SW480 (cell line): ENCODE results near the gene MLX.

ENCODE experiments used
- DNase-seq: peaks from one replicate; pipeline ENCODE4 v3.0.0-alpha.2; 2016; ENCODE audit warnings: low spot score

Gene MLX, protein sequence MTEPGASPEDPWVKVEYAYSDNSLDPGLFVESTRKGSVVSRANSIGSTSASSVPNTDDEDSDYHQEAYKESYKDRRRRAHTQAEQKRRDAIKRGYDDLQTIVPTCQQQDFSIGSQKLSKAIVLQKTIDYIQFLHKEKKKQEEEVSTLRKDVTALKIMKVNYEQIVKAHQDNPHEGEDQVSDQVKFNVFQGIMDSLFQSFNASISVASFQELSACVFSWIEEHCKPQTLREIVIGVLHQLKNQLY

DNA sequence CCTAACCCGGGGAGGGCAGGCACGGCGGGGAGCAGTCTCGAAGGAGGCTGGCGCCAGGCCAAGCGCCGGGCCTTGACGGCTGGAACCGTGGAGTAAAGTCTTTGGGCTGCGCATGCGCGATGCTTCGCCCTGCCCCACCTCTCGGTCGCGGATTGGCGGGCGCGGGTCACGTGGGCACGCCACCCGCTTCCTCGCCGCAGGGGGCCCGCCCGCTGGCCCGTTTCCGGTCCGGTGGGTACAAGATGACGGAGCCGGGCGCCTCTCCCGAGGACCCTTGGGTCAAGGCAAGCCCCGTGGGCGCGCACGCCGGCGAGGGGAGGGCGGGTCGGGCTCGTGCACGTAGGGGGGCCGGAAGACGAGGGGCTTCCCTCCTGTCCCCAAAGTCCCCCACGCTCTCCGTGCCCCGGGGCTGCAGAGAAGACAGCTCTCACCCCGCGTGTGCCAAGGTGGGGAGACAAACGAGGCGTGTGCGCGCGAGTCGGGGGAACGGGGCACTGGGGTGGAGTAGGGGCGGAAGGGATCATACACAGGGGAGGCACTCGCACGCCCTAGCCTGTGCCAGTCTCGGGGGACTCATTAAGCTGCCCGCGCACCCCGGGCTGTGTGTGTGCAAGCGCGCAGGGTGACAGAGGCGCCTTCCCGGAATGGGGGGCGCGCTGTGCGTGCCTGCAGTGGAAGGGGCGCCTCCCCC lies at the start of gene MLX:
Gene MLX, plus strand, starts transcription at position 218 of the 691 bp plus-strand sequence. Its CDS starts 25 bp downstream, at position 243.
- peak; percentile 81 for DNase-seq

DNA sequence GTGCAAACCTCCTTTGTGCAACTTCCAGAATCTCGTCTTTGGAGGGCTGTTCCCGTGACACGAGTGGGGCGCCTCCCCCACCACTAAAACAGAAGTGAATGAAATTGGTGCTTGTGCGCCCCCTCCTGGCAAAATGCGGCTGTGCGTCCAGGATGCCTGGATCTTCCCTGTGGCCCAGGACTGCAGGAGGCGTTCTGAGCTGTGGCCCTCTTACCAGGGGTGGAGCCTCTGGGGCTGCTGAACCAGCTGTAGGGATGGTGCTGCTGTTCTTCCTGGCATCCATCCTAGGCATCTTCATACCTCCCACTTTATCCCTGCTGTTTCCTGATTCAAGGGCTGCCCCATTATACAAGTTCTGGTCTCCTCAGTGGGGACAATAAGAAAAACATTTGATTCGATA lies 49.4 kb upstream of the MLX start:
- peak; percentile 72 for DNase-seq

DNA sequence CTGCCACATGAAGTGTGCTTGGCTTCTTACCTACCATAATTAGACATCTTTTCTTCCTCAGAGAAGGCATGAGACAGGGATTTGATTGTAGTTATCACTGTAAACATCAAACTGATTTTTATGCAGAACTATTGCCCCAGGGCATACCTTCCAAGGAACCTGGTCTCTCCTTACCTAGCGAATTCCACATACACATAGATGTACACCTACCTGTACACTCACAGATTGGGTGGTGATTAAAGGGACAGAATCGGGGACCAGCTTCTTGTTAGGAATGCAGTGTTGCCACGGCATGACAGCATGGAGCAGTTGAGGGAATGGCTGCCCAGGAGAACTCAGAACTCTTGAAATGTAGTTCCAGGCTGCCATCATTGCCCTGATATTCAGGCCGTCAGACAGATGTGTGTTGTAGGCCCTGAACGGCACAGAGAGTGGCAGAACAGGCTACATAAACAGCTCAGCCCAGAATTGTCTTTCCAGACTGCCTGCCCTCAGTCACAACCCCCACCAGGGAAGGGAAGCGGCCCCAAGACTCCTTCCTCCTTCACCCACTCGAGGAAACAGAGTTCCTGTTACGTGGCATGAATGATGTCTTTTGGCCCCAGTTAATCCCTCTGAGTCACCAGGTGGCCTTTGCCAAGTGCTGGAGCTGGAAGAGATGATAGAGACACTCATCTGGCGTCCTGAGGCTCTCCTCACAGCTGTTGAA lies 48.7 kb upstream of the MLX start:
- DNase-seq = peak; percentile 58

DNA sequence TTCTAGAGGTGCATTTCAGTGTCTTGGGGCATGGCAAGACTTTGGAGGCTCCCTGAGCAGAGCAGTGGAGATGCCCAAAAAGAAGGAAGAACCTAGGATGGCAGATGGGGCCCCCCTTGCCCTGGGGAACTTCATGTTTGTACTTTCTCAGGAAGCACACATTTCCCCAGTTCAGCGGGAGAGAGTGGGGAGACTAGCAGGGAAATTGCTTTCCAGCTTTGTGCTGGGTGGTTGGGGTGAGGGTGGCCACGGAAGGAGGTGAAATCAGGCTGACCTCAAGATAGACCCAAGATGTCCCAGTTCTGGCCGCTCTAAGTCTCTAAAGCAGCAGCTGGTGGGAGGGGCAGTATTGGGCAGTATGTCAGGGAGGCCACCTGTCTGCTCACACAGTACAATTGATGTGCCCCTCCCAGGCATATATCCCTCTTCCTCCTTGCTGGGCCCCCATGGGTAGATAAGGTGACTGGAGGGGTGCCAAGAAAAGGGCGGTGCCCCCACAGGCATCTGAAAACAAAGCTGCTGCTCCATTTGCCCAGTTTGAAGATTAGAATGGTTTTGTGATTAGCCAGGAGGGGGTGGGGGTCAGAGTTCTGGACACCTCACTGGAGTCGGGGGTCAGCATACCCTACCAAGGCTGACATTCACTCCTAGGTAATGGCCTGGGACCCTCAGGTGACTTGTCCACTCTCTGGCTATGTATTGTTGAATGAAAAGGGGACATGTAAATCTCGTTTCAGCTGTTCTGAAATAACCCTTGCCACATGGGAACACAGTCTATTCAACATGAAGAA lies 48.0 kb upstream of the MLX start:
- DNase-seq = peak; percentile 64

DNA sequence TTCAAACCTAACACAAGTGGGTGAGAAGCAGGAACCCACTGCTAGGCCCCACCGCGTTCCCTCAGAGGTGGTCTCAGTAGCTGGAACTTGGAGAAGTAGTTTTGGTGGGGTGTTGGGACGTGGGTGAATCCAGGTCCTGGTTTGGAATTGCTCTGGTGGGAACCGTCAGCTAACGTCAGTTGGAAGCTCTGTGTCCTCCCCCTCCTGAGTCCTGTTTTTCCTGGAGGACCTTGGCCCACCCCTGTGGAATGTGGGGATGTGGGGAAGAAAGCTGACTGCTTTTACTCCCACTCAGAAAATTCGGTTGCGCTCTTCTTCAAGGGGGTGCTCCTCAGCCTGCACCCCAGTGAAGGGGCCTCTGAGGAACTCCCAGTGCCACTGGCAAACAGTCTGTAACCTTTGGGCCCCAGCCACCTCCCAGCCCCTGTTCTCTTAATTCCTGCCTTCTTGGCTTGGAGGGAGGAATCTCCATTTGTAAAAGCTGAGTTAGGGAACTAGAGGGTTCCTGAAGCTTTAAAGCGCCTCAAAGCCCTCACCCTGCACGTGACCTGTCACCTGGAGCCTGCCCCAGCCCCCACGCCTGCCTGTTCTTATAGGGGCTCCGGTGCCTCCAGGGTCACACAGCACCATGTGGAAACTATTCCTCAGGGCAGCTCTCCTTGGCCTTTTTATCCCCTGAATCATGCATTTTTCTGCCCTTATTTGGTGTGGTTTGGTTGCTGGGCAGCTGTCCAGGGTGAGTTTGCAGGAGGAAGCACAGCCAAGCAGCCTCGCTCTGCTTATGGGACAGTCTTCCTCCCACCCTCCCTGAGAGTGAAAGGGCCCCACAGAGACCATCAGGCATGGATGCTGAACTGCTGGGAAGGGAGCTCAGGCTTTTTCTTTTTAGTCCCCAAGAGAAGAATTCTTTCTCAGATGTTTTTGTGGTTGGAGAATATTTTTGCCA lies 47.1 kb upstream of the MLX start:
- DNase-seq = peak; percentile 71

DNA sequence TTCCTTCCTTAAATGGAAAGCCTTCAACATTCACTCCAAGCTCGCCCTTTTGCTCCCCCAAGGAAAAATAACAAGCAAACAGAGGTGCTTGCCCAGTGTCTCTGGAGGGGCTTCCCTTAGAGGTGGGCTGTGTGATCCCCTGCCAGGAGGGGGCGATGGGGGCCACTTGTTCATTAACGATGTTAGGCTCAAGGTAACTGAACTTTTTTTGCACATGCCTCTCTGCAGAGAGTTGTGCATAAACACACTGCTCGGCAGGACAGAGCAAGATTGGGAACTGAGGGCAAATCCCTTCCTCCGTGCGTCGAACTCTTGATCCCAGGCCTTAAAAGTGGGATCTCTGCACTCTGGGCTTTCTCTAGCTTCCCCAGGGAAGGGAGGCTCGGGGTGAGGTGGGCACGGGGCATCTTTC lies 46.4 kb upstream of the MLX start:
- no peak for DNase-seq

DNA sequence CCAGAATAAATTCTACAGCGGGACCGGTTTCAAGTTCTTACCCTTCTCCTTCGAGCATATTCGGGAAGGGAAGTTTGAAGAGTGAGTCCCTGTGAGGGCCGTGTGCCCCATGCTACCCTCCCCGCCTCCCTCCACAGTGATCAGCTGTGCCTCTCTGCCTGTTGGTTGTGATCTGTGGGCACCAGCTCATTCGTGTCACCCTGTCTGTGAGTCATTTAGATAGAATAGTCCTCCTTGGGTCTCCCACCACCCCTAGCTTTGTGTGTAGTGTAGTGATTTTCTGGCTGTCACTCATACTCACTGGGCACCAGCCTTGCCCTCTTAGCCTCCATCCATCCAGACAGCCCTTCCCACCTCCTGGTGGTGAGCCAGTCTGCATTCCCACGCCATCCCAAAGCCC lies 45.9 kb upstream of the MLX start:
- DNase-seq = no peak

DNA sequence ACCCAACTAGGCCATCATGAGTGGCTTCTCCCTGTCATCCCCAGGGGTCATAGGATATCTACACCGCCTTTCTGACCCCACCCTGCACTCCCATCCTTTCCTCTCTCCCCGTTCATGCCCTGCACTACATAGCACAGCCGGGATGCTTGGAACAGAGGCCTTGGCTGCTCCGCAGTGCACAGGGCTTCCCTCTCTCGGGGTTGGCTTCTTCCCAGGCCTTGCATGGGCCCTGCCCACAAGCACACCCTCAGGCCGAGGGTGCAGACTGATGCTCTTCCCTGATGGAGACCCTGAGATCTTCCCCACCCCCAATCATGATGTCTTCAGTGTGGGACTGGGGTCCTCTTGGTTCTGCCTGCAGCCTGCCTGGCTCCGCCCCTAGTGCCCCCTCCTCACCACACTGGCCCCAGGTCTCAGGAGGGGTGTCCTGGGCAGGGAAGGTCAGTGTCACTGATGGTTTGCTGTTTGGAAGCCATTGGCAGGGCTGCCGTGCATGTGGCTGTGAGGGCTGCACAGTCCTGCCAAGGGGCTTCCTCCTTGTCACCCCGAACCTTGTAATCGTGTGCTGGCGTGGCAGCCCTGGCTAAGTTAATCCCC lies 45.1 kb upstream of the MLX start:
- no peak for DNase-seq

DNA sequence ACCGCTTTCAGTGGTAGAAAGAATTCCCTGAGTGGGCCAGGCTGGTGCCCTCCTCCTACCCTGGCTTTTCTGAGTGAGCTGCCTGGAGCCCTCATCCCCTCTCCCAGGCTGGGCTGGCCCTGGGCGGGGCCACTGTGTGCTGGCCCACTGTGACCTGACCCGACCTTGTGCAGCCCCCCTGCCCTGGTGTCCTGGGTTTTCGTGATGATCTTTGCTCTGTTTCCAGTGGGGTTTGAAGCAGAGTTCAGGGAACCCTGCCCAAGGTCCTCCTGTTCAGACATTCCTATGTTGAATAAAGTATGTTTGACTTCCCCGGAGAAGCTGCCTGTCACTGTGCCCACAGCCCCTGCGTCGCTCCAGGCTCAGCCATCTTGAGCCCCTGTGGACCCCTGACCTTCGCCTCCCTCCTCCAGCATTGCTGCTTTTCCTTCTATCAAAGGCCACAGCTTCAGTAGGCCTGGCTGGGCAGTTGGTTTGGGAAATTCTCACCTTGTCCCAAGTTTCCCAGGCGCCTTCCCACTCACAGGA lies 44.6 kb upstream of the MLX start:
- DNase-seq = no peak

DNA sequence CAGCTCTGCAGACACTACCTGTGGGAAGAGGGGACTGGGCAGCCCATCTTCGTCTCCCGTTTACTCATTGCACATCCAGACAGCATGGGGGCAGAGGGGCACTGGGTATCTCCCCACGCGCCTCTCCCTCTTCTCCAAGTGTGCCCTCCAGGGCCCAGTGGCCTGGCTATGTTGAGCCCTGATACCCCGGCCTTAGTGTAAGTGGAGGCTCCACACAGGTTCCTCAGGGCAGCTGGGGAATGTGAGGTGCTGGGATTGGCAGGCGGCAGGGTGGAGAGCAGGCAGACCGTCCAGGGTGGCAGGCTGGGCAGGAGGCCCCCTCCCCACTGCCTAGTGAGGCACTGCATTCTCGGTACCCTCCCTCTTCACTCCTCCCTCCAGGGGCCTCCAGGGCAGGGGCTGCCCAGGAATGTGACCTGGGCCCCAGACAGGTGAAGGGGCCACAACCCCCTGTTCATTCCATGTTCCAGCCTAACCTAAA lies 44.1 kb upstream of the MLX start:
- no peak for DNase-seq

DNA sequence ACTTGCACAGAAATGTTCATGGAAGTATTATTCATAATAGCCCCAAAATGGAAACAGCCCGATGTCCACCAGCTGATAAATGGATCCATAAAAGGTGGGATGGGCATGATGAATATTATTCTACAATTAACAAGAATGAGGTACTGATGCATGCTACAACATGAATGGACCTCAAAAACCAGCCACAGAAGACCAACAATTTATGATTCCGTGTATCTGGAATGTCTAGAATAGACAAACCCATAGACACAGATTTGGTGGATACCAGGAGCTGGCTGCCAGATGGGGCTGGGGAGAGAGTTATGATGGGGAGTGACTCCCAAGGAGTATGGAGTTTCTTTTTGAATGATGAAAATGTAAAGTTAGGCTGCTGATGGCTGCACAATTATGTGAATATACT lies 41.7 kb upstream of the MLX start:
- no peak for DNase-seq

DNA sequence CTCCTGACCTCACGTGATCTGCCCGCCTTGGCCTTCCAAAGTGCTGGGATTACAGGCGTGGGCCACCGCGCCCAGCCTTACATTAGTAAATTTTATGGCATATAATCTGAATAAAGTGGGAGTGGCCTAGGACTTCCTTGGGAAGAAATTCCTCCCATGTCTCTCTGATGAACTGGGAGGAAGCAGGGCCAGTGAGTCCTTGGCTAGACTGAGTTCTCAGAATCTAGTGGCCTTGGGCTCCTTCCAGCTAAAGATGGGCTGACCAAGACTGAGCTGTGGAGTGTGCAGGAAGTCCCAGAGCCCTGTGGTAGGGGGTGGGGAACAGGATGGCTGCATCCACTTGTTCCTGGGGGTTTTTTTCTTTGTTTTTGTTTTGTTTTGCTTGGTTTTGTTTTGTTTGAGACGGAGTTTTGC lies 40.9 kb upstream of the MLX start:
- DNase-seq = no peak

DNA sequence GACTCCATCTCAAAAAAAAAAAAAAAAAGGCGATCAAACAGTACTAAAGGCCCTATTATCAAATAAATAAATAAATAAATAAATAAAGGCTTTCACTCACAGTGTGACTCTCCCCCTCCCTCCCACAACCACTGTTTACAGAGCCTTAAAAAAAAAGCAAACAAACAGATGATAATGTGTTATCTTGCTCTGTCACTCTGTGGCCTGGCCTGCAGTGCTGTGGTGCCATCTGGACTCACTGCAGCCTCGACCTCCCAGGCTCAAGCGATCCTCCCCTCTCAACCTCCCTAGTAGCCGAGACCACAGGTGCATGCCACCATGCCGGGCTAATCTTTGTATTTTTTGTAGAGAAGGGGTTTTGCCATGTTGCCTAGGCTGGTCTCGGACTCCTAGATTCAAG lies 39.0 kb upstream of the MLX start:
- no peak for DNase-seq

DNA sequence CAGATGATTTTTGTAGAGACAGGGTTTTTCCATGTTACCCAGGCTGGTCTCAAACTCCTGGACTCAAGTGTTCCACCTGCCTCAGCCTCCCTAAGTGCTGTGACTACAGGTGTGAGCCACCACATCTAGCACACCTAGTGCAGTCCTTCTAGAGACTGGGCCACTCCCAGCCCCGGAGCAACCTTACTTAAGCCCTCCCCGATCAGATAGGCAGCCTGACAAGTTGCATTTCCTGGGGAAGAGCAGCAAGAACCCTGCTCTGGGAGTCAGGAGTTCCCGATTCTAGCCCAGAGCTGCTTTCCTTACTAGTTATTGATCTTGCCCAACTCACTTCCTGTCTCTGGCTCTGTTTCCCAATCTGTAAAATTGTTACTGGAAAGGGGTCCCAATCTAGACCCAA lies 37.8 kb upstream of the MLX start:
- DNase-seq = no peak

DNA sequence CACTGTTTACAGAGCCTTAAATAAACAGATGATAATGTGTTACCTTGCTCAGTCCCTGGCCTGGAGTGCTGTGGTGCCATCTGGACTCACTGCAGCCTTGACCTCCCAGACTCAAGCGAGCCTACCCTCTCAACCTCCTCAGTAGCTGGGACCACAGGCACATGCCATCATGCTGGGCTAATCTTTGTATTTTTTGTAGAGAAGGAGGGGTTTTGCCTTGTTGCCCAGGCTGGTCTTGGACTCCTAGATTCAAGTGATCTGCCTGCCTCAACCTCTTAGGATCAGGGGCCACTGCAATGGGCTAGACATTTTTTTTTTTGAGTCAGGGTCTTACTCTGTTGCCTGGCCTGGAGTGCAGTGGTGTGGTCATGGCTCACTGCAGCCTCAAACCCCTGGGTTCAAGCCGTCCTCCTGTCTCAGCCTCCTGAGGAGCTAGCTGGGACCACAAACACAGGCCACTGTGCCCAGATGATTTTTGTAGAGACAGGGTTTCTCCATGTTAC lies 35.9 kb upstream of the MLX start:
- no peak for DNase-seq

DNA sequence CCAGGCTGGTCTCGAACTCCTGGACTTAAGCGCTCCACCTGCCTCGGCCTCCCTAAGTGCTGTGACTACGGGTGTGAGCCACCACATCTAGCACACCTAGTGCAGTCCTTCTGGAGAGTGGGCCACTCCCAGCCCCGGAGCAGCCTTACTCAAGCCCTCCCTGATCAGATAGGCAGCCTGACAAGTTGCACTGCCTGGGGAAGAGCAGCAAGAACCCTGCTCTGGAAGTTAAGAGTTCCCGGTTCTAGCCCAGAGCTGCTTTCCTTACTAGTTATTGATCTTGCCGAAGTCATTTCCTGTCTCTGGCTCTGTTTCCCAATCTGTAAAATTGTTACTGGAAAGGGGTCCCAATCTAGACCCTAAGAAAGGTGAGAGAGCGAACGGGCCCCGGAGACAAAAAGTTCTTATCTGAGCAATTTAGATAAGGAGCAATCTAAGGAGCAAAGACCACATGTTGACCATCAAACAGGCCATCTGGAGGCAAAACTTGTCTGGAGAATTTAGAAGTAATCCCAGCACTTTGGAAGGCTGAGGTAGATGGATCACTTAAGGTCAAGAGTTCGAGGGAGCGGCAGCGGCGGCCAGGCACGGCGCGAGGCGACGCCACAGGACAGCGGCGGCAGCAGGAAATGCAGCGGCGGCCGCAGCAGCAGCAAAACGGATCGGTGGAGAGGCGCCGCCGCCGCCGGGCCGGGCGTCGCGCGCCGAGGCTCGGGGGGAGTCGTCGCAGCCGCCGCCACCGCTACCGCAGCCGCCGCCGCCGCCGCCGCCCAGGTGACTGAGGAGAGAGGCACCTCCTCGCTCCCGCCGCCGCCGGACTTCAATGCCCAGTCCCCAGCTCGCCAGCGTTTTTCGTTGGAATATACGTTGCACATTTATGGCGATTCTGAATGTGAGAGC lies 35.2 kb upstream of the MLX start:
- DNase-seq = peak; percentile 65

DNA sequence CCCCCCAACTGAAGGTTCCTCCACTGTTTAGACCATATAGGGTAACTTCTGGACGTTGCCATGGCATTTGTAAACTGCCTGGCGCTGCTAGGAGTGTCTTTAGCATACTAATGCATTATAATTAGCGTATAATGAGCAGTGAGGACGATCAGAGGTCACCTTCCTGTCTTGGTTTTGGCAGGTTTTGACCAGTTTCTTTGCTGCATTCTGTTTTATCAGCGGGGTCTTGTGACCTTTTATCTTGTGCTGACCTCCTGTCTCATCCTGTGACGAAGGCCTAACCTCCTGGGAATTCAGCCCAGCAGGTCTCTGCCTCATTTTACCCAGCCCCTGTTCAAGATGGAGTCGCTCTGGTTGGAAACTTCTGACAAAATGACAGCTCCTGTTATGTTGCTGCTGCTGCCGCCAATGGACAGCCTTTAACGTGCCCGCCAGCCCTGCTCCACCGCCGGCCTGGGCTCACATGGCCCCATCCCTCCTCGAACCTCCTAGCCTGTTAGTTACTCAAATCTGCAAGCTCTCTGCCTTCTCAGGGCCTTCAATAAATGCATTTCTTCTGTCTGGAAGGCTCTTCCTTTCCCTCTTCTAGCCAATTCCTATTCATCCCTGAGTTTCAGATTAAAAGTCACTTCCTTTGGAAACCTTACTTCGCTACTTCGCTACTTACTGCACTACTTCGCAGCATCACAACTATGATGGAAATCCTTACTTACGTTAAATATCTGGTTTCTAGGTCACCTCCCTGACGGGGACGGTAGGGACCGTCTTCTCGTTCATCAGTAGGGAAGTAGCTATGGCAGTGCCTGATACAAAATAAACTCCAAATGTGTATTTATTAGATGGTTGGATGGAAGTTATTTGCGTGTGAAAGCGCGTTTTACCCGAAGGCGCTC lies 31.5 kb upstream of the MLX start:
- DNase-seq = no peak

DNA sequence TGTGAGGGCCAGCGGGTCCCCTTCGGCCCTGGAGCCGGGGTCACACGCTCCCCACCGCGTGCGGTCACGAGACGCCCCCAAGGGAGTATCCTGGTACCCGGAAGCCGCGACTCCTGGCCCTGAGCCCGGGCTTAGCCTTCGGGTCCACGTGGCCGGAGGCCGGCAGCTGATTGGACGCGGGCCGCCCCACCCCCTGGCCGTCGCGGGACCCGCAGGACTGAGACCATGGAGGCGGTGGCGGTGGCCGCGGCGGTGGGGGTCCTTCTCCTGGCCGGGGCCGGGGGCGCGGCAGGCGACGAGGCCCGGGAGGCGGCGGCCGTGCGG lies 30.9 kb upstream of the MLX start, which contains the start of gene NAGLU:
Gene NAGLU, plus strand, starts transcription at position 194 of the 324 bp plus-strand sequence. Its CDS starts 32 bp downstream, at position 226.
- DNase-seq = peak; percentile 81
